H9 (cell line): Measurements from ENCODE around the gene COP1. TPM values are rescaled to one million over a fixed set of nuclear protein-coding genes. Genes with fewer than 3 reads are reported as not detected.

ENCODE experiments used
- DNase-seq: peaks from one replicate; pipeline ENCODE4 v3.0.0-alpha.2; 2017
- H2AFZ ChIP-seq: one replicate; pipeline ENCODE4 v1.6.1; 2013; ENCODE audit warnings: mild to moderate bottlenecking, low read length, control low read depth, moderate library complexity
- H2AK5ac ChIP-seq: 2 replicates; pipeline ENCODE4 v1.6.1; 2013; ENCODE audit warnings: low read length, control low read depth, mixed read lengths; ENCODE audit not compliant: insufficient read length
- H2BK120ac ChIP-seq: one replicate; pipeline ENCODE4 v1.6.1; 2013; ENCODE audit warnings: low read depth, mild to moderate bottlenecking, low read length, control low read depth, inconsistent platforms; ENCODE audit not compliant: poor library complexity, severe bottlenecking
- H2BK12ac ChIP-seq: 2 replicates; pipeline ENCODE4 v1.6.1; 2013; ENCODE audit warnings: low read length, control low read depth, mixed read lengths, low read depth; ENCODE audit not compliant: insufficient read length
- H2BK15ac ChIP-seq: 2 replicates; pipeline ENCODE4 v1.6.1; 2013; ENCODE audit warnings: low read depth, low read length, control low read depth
- H2BK20ac ChIP-seq: one replicate; pipeline ENCODE4 v1.6.1; 2013; ENCODE audit warnings: low read depth, mild to moderate bottlenecking, low read length, control low read depth, inconsistent platforms; ENCODE audit not compliant: poor library complexity, severe bottlenecking
- H2BK5ac ChIP-seq: 2 replicates; pipeline ENCODE4 v1.6.1; 2013; ENCODE audit warnings: low read length, control low read depth, mixed read lengths; ENCODE audit not compliant: insufficient read length
- H3K14ac ChIP-seq: 2 replicates; pipeline ENCODE4 v1.6.1; 2013; ENCODE audit warnings: low read length, control low read depth; ENCODE audit not compliant: insufficient read depth
- H3K18ac ChIP-seq: 2 replicates; pipeline ENCODE4 v1.6.1; 2013; ENCODE audit warnings: low read depth, mild to moderate bottlenecking, mixed read lengths, low read length, control low read depth; ENCODE audit not compliant: insufficient read length
- H3K23ac ChIP-seq: 2 replicates; pipeline ENCODE4 v1.6.1; 2013; ENCODE audit warnings: low read length, control low read depth, mixed read lengths, low read depth; ENCODE audit not compliant: insufficient read length
- H3K23me2 ChIP-seq: 2 replicates; pipeline ENCODE4 v1.6.1; 2013; ENCODE audit warnings: low read depth, mild to moderate bottlenecking, mixed read lengths, low read length, control low read depth; ENCODE audit not compliant: insufficient read length, poor library complexity, severe bottlenecking
- H3K27ac ChIP-seq: 2 replicates; pipeline ENCODE4 v1.5.1; 2013; ENCODE audit warnings: low read length, control low read depth, mixed read lengths, low read depth; ENCODE audit not compliant: insufficient read length
- H3K27me3 ChIP-seq: 2 replicates; pipeline ENCODE4 v1.6.1; 2013; ENCODE audit warnings: low read length, control low read depth, inconsistent platforms; ENCODE audit not compliant: insufficient read depth
- H3K4ac ChIP-seq: 2 replicates; pipeline ENCODE4 v1.6.1; 2013; ENCODE audit warnings: low read depth, mild to moderate bottlenecking, control low read depth, inconsistent platforms, low read length, moderate library complexity
- H3K4me1 ChIP-seq: 2 replicates; pipeline ENCODE4 v1.6.1; 2013; ENCODE audit warnings: low read length, control low read depth, inconsistent platforms; ENCODE audit not compliant: insufficient read depth
- H3K4me2 ChIP-seq: 2 replicates; pipeline ENCODE4 v1.6.1; 2013; ENCODE audit warnings: low read length, control low read depth, mixed read lengths; ENCODE audit not compliant: insufficient read length, insufficient read depth
- H3K56ac ChIP-seq: 2 replicates; pipeline ENCODE4 v1.6.1; 2013; ENCODE audit warnings: low read depth, mild to moderate bottlenecking, mixed read lengths, low read length, control low read depth; ENCODE audit not compliant: insufficient read length
- H3K79me1 ChIP-seq: 2 replicates; pipeline ENCODE4 v1.6.1; 2013; ENCODE audit warnings: low read depth, mild to moderate bottlenecking, moderate library complexity, low read length, control low read depth, inconsistent platforms; ENCODE audit not compliant: insufficient read depth, poor library complexity, severe bottlenecking
- H3K79me2 ChIP-seq: 2 replicates; pipeline ENCODE4 v1.6.1; 2013; ENCODE audit warnings: low read length, control low read depth, inconsistent platforms; ENCODE audit not compliant: insufficient read depth
- H3K9ac ChIP-seq: 2 replicates; pipeline ENCODE4 v1.6.1; 2013; ENCODE audit warnings: low read length, control low read depth, mixed read lengths; ENCODE audit not compliant: insufficient read length; ENCODE audit errors: extremely low read depth
- H3K9me3 ChIP-seq: one replicate; pipeline ENCODE4 v1.6.1; 2013; ENCODE audit warnings: low read depth, low read length, inconsistent platforms; ENCODE audit not compliant: control insufficient read depth
- H3T11ph ChIP-seq: one replicate; pipeline ENCODE4 v1.6.1; 2013; ENCODE audit warnings: mild to moderate bottlenecking, low read length, control low read depth, inconsistent platforms
- H4K20me1 ChIP-seq: one replicate; pipeline ENCODE4 v1.6.1; 2013; ENCODE audit not compliant: control insufficient read depth, insufficient read length, insufficient read depth
- H4K5ac ChIP-seq: 2 replicates; pipeline ENCODE4 v1.6.1; 2013; ENCODE audit warnings: low read depth, mild to moderate bottlenecking, mixed read lengths, low read length, control low read depth; ENCODE audit not compliant: insufficient read length
- H4K8ac ChIP-seq: replicated peaks from 2 replicates; pipeline ENCODE4 v1.6.1; 2013; ENCODE audit warnings: low read length, control low read depth, mixed read lengths, low read depth; ENCODE audit not compliant: insufficient read length
- H4K91ac ChIP-seq: 2 replicates; pipeline ENCODE4 v1.6.1; 2013; ENCODE audit warnings: low read depth, mild to moderate bottlenecking, moderate library complexity, mixed read lengths, low read length, control low read depth; ENCODE audit not compliant: insufficient read length
- H3K27ac Mint-ChIP-seq, 3 experiments: 2 replicates in 2 of 3; 3 replicates in 1 of 3; pipeline ENCODE4 v1.8.0; 2020 to 2021; ENCODE audit warnings: mixed read lengths in 3 of 3, mild to moderate bottlenecking in 1 of 3, moderate library complexity in 1 of 3
- H3K27me3 Mint-ChIP-seq: 2 replicates; pipeline ENCODE4 v1.8.0; 2021; ENCODE audit warnings: low read depth, mild to moderate bottlenecking, moderate library complexity, mixed read lengths
- H3K36me3 Mint-ChIP-seq, 3 experiments: 2 replicates in 2 of 3; 3 replicates in 1 of 3; pipeline ENCODE4 v1.8.0; 2020 to 2021; ENCODE audit warnings: low read depth in 3 of 3, mixed read lengths in 3 of 3; ENCODE audit not compliant: insufficient read depth in 1 of 3
- H3K4me1 Mint-ChIP-seq, 2 experiments: 2 replicates each; pipeline ENCODE4 v1.8.0; 2020; ENCODE audit warnings: mixed read lengths in 2 of 2
- H3K4me3 Mint-ChIP-seq, 2 experiments: 2 replicates in 1 of 2; 3 replicates in 1 of 2; pipeline ENCODE4 v1.8.0; 2020 to 2021; ENCODE audit warnings: mild to moderate bottlenecking in 2 of 2, mixed read lengths in 2 of 2, moderate library complexity in 1 of 2
- H3K9me3 Mint-ChIP-seq, 2 experiments: 2 replicates in 1 of 2; 3 replicates in 1 of 2; pipeline ENCODE4 v1.8.0; 2020; ENCODE audit warnings: mild to moderate bottlenecking in 2 of 2, mixed read lengths in 2 of 2, moderate library complexity in 1 of 2
- CTCF ChIP-seq: fragments of 200-600 bp; sonication (generic); conservative IDR thresholded peaks from 3 replicates; pipeline ENCODE4 v1.8.0; 2021; ENCODE audit warnings: antibody characterized with exemption, mild to moderate bottlenecking
- WGBS: extraction: QIAGEN DNeasy Blood & Tissue Kit; methylation state at CpG from one replicate; pipeline ENCODE4 v1.1.7; 2013; ENCODE audit warnings: missing lambda C conversion rate, low lambda C conversion rate, mixed read lengths; ENCODE audit not compliant: insufficient read length; ENCODE audit errors: extremely low coverage; 5-methylcytosine and 5-hydroxymethylcytosine counted together
- total RNA-seq: library from RNA; stranded (reverse); gene quantifications from 2 replicates; pipeline ENCODE4 v1.2.1, GENCODE V29; 2021

COP1 gene
- total RNA-seq, 1 experiment from 2014 or later, result 41.3 TPM

- H2BK15ac ChIP-seq, result no peak overlapping the region
- no peak overlapping the region for H2BK20ac ChIP-seq
- no peak overlapping the region for H3K4me2 ChIP-seq
- no peak overlapping the region for H3K18ac ChIP-seq
- H4K91ac ChIP-seq, result no peak overlapping the region
- H2BK12ac ChIP-seq, result no peak overlapping the region
- no peak overlapping the region for H3K56ac ChIP-seq
- no peaks in the 10 kb centered on the region for H3K79me2 ChIP-seq
- H3K9me3 ChIP-seq, result no peaks in the 10 kb centered on the region
- no peak overlapping the region for H4K8ac ChIP-seq
- H3K27ac Mint-ChIP-seq, result no peak overlapping the region
- no peaks in the 10 kb centered on the region for H3K79me1 ChIP-seq
- no peak overlapping the region for H3K14ac ChIP-seq
- no peak for DNase-seq
- no peak overlapping the region for H2AFZ ChIP-seq
- no peak overlapping the region for H3K27ac ChIP-seq
- no peak overlapping the region for H3K4me3 Mint-ChIP-seq
- H3K23me2 ChIP-seq, result no peaks in the 10 kb centered on the region
- H2AK5ac ChIP-seq, result no peak overlapping the region
- no peak overlapping the region for H3K23ac ChIP-seq
- H3K27me3 Mint-ChIP-seq, result no peaks in the 10 kb centered on the region
- no peaks in the 10 kb centered on the region for H3K4me1 Mint-ChIP-seq
- no peak overlapping the region for H3K9ac ChIP-seq
- no peak overlapping the region for H2BK120ac ChIP-seq
- no peak for TF ChIP-seq CTCF
- no peak overlapping the region for H4K5ac ChIP-seq
- H3K9me3 Mint-ChIP-seq, result no peaks in the 10 kb centered on the region
- peaks cover 5 to 8% (median 7%) of the 10 kb centered on the region in 3 experiments; a peak in 6 of 7 replicates for H3K36me3 Mint-ChIP-seq
- no peak overlapping the region for H3K4ac ChIP-seq
- no peaks in the 10 kb centered on the region for H3K27me3 ChIP-seq
- no peaks in the 10 kb centered on the region for H4K20me1 ChIP-seq
- H3T11ph ChIP-seq, result no peak overlapping the region
- WGBS, result no CpG with 5 or more reads among the region's 3 CpGs
- peaks cover 2% of the 10 kb centered on the region; the same call in 1 of the 2 replicates for H3K4me1 ChIP-seq
- H2BK5ac ChIP-seq, result no peak overlapping the region
Observed at GRCh38 chr1:175968486-175969172, 238.5 kb downstream of the COP1 start.
